Choroid plexus epithelial cell (primary cell): Measurements from ENCODE around the gene RAD51B.

Experiments
- DNase-seq: peaks from one replicate; pipeline ENCODE4 v3.0.0-alpha.2; 2010; ENCODE audit warnings: low read depth
- H3K4me3 ChIP-seq: 2 replicates; pipeline ENCODE4 v1.5.1; 2011; ENCODE audit warnings: low read depth, mild to moderate bottlenecking, control low read depth, low read length, moderate library complexity
- CTCF ChIP-seq: conservative IDR thresholded peaks from 2 replicates; pipeline ENCODE4 v1.5.1; 2011; ENCODE audit warnings: low read depth, mild to moderate bottlenecking, control low read depth, inconsistent platforms, low read length, moderate library complexity

The RAD51B gene

GRCh38 chr14:68685419-68686204 is 866.0 kb downstream of the RAD51B start:
- DNase-seq, result peak; percentile 83
- no peak overlapping the region for H3K4me3 ChIP-seq
- no peak for TF ChIP-seq CTCF

- DNase-seq, result no peak
- no peak overlapping the region for H3K4me3 ChIP-seq
- no peak for TF ChIP-seq CTCF
Measured at GRCh38 chr14:68686205-68686465, 866.6 kb downstream of the RAD51B start.

GRCh38 chr14:68686724-68687123 is 867.1 kb downstream of the RAD51B start:
- DNase-seq, result no peak
- TF ChIP-seq CTCF, result no peak
- no peak overlapping the region for H3K4me3 ChIP-seq

- no peak overlapping the region for H3K4me3 ChIP-seq
- peak; percentile 73 for DNase-seq
- no peak for TF ChIP-seq CTCF
Measured at GRCh38 chr14:68687746-68688145, 868.2 kb downstream of the RAD51B start.

- no peak overlapping the region for H3K4me3 ChIP-seq
- peak; percentile 89 for DNase-seq
- TF ChIP-seq CTCF, result peak; percentile 50
Measured at GRCh38 chr14:68688872-68689371, 869.3 kb downstream of the RAD51B start.

- no peak overlapping the region for H3K4me3 ChIP-seq
- no peak for DNase-seq
- TF ChIP-seq CTCF, result no peak
Measured at GRCh38 chr14:68689511-68689910, 869.9 kb downstream of the RAD51B start.
